Stimulated activated naive CD8-positive, alpha-beta T cell treated with anti-CD3 and anti-CD28 coated beads, Interleukin-15, amount 100 ng/mL, for 72 hours (primary cell): Measurements from ENCODE around the gene LHPP.
A peak's percentile ranks its signal among the peaks of the same experiment; 100 is the strongest.

ENCODE experiments used
- ATAC-seq: fragments of 150-1000 bp; cut with Tn5 transposase; 2 replicates; pipeline ENCODE4 v1.10.0; 2021; ENCODE audit warnings: mild to moderate bottlenecking, moderate library complexity
- DNase-seq, 2 donors: peaks; one replicate each; pipeline ENCODE4 v3.0.0; 2021 to 2022
- H3K27ac Mint-ChIP-seq, 2 donors: one replicate each; pipeline ENCODE4 v1.8.0; 2022; ENCODE audit warnings: mild to moderate bottlenecking in 2 of 2, mixed read lengths in 2 of 2, moderate library complexity in 2 of 2
- H3K27me3 Mint-ChIP-seq: one replicate; pipeline ENCODE4 v1.8.0; 2022; ENCODE audit warnings: mixed read lengths
- H3K4me1 Mint-ChIP-seq: one replicate; pipeline ENCODE4 v1.8.0; 2022; ENCODE audit warnings: mild to moderate bottlenecking, mixed read lengths
- H3K4me3 Mint-ChIP-seq, 2 donors: one replicate each; pipeline ENCODE4 v1.8.0; 2022; ENCODE audit warnings: mild to moderate bottlenecking in 2 of 2, mixed read lengths in 2 of 2, moderate library complexity in 1 of 2
- H3K9me3 Mint-ChIP-seq, 2 donors: one replicate each; pipeline ENCODE4 v1.8.0; 2022; ENCODE audit warnings: mixed read lengths in 2 of 2

Gene LHPP

DNA sequence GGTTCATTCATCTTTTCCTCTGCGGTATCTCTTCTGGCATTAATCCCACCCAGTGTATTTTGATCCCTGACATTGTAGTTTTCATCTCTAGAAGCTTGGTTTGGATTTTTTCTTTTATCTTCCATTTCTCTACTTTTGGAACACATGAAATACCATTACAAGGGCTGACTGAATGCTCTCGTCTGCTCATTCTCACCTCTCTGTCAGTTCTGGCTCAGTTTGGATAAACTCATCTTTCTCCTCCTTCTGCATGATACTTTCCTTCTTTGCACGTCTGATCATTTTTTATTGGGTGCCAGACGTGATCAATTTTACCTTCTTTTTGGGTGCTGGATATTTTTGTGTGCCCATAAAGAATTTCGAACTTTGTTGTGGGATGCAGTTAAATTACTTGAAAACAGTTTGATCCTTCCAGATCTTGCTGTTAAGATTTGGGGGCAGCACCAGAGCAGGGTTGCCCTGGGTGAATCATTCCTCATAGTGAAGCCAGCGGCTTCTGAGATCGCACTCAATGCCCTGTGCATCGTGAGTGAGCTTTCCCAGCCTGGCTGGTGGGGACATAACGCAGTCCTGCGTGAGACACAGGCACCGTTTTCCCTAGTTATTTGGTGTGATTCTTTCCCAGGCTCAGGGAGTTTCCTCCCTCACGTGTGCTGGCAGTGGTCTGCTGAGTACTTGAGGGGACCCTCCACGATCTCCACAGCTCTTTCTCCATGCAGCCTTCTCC is 53.8 kb downstream of the LHPP start:
- no peak overlapping the region for H3K27ac Mint-ChIP-seq
- no peaks in the 10 kb centered on the region for H3K27me3 Mint-ChIP-seq
- no peak overlapping the region for H3K4me3 Mint-ChIP-seq
- DNase-seq (no peak), ATAC-seq (no peak)
- no peaks in the 10 kb centered on the region for H3K9me3 Mint-ChIP-seq
- peaks cover 11% of the 10 kb centered on the region for H3K4me1 Mint-ChIP-seq

DNA sequence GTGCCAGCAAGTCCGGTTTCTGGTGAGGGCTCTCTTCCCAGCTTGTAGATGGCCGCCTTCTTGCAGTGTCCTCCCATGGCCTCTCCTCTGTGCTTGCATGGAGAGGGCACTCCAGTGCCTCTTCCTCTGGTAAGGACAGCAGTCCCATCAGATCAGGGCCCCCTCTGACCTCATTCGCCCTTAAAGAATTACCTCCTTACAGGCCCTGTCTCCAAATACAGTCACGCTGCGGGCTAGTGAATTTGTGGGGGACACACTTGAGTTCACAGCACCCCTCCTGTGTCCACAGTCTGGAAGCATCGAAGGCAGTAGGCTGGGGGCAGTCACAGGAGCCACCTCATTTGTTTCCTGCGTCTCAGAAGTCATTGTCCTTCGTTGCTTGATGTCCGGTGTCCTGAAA is 54.6 kb downstream of the LHPP start:
- Mint-ChIP-seq H3K9me3 (no peaks in the 10 kb centered on the region), H3K27me3 (no peaks in the 10 kb centered on the region), H3K4me3 (no peak overlapping the region), H3K4me1 (peaks cover 10% of the 10 kb centered on the region), H3K27ac (no peak overlapping the region)
- DNase-seq (no peak), ATAC-seq (no peak)

DNA sequence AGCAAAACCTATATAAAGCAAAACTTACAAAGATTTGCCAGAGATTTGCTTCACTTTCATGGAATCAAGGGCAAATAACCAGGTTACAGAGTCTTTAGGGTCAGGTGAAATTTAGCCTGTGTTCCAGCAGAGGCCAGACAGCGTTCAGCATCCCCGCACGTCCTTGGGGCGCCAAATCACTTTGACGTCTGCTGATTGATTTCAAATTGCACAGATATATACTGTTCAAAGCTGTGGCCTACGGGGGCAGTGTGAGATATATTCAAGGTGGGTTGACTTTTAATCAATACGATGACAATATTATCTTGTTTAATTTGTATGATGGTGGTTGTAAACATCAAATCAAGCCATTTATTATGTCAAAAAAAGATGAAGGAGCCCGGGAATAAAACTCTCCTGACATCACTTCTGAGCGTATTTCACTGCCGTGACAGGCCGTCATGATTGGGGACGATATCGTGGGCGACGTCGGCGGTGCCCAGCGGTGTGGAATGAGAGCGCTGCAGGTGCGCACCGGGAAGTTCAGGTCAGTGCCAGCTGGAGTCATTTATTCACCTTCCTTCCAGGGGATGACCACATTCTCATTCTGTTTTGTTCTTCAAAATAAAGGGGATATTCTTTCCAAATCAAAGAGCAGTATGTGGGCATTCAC is 55.2 kb downstream of the LHPP start:
- H3K9me3 Mint-ChIP-seq, result no peaks in the 10 kb centered on the region
- no peak overlapping the region for H3K4me3 Mint-ChIP-seq
- H3K27ac Mint-ChIP-seq, result no peak overlapping the region
- ATAC-seq (no peak), DNase-seq (no peak)
- peaks cover 3% of the 10 kb centered on the region for H3K4me1 Mint-ChIP-seq
- no peaks in the 10 kb centered on the region for H3K27me3 Mint-ChIP-seq

DNA sequence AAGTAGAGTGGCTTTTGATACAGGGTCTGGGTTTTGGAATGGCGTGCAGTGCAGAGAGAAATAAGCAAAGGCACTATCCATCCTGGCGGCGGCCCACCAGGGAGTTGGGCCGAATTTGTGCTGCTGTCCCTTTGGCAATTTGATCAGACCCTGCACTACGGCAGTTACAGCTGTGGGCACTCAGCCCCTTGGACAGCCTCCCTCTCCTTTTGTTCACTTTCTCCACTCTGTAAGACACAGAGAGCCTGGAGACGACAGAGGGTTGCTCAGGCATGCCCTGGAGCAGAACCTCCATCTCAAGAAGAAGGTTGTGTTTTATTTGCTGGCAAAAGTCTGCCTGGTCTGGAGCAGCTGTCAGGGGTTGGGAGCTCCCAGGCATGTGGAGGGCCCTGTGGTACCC is 55.8 kb downstream of the LHPP start:
- no peak for ATAC-seq
- no peak overlapping the region for H3K4me3 Mint-ChIP-seq

DNA sequence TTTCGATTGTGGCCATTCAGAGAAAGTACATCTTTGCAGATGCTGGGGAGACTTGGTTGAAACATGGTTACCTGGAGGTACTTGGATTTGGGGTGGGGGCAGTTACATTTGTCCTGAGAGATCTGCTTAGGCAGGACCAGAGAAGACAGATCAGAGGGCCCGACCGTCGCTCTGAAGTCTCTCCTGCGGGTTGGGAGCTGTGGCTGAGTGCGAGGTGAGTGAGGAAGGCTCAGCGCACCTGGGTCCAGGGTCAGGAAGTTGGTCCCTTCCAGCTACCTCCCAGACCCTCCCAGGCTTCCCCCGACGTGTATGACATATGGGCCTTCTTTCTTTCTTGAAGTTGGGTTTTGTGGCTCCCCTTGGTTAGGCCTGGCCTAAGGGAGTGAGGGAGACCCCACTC is 56.3 kb downstream of the LHPP start:
- Mint-ChIP-seq H3K4me1 (no peaks in the 10 kb centered on the region), H3K27me3 (no peaks in the 10 kb centered on the region), H3K4me3 (no peak overlapping the region), H3K9me3 (no peaks in the 10 kb centered on the region), H3K27ac (no peak overlapping the region)
- ATAC-seq, result no peak
- no peak for DNase-seq

More for the DNA sequence above, 55.8 kb downstream of the LHPP start:
- no peak for DNase-seq
- Mint-ChIP-seq H3K27ac (no peak overlapping the region), H3K4me1 (no peaks in the 10 kb centered on the region), H3K27me3 (no peaks in the 10 kb centered on the region), H3K9me3 (no peaks in the 10 kb centered on the region)

DNA sequence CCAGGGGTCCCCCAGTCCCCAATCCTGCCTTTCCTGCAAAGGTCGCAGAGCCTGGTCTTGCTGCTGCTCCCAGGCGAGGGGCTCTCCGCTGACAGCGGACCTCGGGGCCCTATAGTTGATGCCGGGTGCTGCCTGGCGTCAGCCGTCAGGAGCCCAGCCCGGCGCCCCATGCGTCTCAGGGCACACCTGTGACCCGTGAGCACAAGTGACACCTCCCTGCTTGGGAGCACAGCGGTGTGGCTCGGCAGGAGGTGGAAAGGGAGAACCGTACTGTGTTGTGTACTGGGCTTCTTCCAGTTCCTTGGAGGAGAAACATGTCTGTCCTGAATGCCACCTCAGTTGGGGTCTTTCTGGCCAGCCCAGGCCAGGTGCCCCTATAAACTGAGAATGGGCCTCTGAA is 56.7 kb downstream of the LHPP start:
- ATAC-seq (no peak), DNase-seq (no peak)
- Mint-ChIP-seq H3K4me3 (no peak overlapping the region), H3K27me3 (no peaks in the 10 kb centered on the region), H3K27ac (no peak overlapping the region), H3K9me3 (no peaks in the 10 kb centered on the region), H3K4me1 (no peaks in the 10 kb centered on the region)

DNA sequence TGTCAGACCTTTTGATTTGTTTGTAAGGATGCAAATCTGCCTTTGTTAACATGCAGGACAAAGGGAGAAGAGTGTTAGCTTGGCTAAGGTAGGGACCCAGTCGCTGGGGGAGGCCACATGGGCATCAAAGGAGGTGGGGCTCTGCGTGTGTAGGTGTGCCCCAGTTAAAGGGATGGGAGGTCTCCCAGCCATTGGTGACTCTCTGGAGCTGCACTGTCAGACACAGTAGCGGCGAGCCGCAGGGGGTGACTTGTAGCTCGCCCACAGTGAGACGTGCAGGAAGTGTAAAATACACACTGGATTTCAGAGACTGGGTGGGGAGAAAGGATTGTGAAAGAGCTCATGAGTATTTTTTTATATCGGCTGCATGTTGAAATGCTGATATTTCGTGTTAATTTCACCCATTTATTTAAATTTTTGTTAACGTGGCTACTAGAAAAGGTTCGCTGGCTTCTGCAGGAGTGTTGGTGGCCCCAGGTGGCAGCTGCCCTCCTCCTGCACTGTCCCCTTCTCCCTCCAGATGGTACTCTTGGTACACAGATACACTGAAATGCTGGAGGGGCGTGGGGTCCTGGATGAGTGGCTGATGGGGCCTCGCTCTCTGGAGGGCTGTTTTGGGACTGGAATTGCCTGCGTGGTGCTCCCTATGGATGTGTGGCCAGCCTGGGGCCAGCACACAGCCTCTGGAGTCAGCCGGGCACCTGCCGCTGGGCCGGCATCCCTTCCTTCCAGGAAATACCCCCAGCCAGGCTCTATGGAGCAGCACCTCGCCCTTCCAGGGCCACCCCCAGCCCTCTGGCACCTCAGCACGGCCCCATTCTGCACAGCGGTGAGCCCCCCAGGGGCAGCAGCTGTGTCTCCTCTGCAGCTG is 59.2 kb downstream of the LHPP start:
- peak overlapping the region in 1 of 2 donors; percentile 6 for H3K27ac Mint-ChIP-seq

DNA sequence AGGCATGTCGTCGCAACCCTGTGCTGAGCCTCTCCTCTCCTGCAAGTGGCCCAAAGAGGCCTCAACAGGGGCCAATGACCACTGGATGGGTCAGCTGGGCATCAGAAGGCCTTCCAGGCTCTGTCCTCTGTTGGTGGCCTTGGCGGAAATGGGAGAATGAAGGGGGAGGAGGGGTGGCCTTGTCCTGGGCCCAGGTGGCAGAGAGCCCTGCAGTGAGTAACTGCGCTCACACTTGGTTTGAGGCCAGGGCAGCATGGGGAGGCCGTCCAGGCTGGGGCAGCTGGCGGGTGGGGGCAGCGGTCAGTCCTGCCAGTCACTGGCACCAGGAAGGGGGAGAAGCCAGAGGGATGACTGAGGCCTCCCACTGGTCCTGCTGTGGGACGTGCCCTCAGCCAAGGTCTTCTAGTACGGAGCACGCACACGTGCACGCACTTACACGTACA is 59.8 kb downstream of the LHPP start:
- Mint-ChIP-seq H3K27me3 (no peaks in the 10 kb centered on the region), H3K4me1 (no peaks in the 10 kb centered on the region), H3K27ac (no peak overlapping the region), H3K9me3 (no peaks in the 10 kb centered on the region), H3K4me3 (no peak overlapping the region)
- ATAC-seq (no peak), DNase-seq (no peak)

More for the DNA sequence above, 59.2 kb downstream of the LHPP start:
- DNase-seq, result no peak
- Mint-ChIP-seq H3K4me1 (no peaks in the 10 kb centered on the region), H3K4me3 (no peak overlapping the region), H3K27me3 (no peaks in the 10 kb centered on the region), H3K9me3 (no peaks in the 10 kb centered on the region)
- no peak for ATAC-seq

DNA sequence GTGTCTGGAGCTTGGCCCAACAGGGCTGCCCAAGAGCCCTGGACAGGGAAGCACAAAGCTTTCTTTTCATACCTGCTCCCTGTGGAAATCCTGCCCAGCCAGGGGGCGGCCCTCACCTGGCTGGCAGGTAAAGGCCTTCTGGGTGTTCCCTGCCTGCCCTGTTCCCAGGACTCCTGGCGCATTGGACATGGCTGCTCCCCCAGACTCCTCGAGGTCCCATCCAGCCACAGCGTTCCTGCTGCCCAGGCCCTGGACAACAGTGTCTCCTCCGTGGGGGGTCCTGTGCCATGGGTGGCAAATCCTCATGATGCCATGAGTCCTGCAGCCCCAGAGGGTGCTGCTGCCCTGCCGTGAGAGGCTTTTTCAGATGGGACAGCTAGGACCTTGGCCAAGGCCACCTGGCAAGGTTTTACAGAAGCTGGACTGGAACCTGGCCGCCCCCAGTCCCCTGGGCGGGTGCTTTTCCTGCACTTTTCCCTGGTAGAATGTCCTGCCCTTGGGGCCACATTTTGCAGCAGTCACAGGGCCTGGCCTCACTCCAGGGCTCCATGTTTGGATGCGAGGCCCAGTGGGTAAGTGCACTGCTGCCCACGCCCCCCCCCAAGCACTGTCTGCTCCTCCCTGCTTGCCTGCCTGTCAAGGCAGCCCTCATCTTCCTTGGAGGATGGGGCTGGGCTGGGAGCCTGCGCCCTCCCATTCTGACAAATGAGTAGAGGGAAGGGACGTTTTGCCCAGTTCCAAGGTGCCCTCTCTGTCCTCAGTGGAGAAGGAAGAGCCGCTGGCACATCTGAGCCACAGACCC is 60.7 kb downstream of the LHPP start:
- no peak for DNase-seq
- no peaks in the 10 kb centered on the region for H3K9me3 Mint-ChIP-seq
- no peak for ATAC-seq
- H3K4me1 Mint-ChIP-seq, result no peaks in the 10 kb centered on the region
- no peak overlapping the region for H3K4me3 Mint-ChIP-seq
- no peak overlapping the region for H3K27ac Mint-ChIP-seq
- no peaks in the 10 kb centered on the region for H3K27me3 Mint-ChIP-seq

DNA sequence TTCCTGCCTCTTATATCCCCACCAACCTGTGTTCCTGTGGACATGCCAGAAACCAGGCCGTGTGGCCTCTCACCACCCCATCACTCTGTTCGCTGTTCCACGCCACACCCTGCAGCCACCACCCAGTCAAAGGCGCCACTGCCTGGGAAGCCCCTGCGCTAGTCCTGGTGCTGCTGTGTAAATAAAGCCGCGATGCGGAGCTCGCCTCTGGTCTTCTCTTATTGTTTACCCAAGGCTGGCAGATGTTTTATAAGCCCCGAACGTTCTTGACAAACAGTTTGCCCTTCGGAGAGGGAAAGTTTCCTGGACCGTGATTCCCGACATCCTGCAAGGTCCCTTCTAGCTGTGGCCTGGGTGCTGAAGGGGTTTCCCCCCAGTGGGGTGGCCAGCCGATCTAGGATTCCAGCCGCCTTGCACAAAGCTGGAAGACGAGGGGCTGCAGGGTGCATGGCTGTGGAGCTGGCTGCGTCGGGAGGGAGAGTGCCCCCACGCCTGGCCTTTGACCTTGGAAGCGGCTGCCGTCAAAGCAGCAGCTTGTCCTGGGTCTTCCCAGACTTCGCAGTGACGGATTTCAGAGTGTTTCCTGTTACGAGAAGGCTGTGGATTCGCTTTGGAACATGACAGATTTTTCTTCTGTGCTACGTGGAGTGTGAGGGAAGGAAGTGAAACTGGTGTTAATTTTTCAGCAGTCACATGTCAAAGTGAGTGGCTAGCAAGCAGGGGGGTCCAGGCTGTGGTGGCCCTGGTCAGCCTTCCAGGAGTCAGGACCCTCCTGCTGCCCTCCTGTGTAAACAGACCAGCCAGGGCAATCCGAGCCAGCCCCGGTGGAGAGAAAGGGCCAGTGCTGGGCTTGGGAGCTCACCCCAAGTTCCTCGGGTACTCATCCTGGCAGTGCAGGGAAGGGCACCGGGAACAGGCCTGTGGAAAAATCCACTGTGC is 61.6 kb downstream of the LHPP start:
- Mint-ChIP-seq H3K9me3 (no peaks in the 10 kb centered on the region), H3K4me3 (no peak overlapping the region), H3K27me3 (no peaks in the 10 kb centered on the region), H3K27ac (peak overlapping the region in 1 of 2 donors; percentile 62), H3K4me1 (no peaks in the 10 kb centered on the region)
- ATAC-seq, result no peak
- DNase-seq, result no peak

DNA sequence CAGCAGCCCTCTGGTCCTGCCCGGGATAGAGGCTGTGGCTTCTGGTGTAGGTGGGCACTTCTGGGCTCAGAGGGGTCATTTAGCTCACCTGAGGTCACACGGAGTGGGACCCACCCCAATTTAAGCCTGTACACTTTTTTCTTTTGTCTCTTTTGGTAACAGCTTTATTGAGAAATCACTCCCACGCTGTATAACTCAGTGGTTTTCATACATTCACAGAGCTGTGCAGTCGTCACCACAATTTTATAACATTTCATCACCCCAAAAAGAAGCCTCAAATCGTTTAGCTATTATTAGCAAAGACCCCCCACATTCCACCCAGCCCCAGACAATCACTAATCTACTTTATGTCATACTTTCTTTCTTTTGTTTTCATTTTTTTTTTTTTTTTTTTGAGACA is 62.3 kb downstream of the LHPP start:
- no peaks in the 10 kb centered on the region for H3K9me3 Mint-ChIP-seq
- DNase-seq (no peak), ATAC-seq (no peak)
- no peaks in the 10 kb centered on the region for H3K27me3 Mint-ChIP-seq
- no peak overlapping the region for H3K27ac Mint-ChIP-seq
- H3K4me3 Mint-ChIP-seq, result no peak overlapping the region
- H3K4me1 Mint-ChIP-seq, result no peaks in the 10 kb centered on the region

DNA sequence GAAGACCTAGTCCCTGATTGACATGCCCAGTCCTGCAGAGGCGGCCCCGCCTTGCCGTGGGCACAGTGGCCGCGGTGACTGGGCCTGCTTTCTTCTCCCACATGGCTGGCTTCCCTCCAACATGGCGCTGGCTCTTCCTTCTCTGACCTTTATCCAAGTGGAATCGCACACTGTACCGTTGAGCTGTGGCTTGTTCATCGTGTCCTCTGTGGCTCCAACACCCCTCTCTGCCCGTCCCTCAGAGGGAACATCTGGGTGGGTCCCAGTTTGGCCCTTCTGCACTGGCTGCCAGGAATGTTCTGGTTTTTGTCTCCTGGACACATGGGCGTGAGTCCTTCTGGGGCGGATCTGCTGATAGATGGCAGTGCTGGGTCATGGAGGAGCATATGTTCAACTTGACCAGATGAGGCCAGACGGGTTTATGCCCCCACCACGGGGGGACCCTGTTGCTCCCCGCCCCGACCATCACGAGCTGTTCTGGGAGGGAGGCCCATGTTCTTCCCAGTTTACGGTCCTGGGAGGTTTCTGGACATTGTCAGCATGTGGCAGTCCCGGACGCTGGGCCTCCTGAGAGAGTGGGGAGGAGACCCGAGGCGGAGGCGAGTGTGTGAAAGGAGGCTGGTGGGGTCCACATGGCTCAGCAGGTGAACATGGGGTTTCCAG is 63.5 kb downstream of the LHPP start:
- Mint-ChIP-seq H3K4me3 (no peak overlapping the region), H3K27ac (no peak overlapping the region), H3K9me3 (no peaks in the 10 kb centered on the region), H3K4me1 (peaks cover 2% of the 10 kb centered on the region), H3K27me3 (no peaks in the 10 kb centered on the region)
- no peak for DNase-seq
- ATAC-seq, result no peak

DNA sequence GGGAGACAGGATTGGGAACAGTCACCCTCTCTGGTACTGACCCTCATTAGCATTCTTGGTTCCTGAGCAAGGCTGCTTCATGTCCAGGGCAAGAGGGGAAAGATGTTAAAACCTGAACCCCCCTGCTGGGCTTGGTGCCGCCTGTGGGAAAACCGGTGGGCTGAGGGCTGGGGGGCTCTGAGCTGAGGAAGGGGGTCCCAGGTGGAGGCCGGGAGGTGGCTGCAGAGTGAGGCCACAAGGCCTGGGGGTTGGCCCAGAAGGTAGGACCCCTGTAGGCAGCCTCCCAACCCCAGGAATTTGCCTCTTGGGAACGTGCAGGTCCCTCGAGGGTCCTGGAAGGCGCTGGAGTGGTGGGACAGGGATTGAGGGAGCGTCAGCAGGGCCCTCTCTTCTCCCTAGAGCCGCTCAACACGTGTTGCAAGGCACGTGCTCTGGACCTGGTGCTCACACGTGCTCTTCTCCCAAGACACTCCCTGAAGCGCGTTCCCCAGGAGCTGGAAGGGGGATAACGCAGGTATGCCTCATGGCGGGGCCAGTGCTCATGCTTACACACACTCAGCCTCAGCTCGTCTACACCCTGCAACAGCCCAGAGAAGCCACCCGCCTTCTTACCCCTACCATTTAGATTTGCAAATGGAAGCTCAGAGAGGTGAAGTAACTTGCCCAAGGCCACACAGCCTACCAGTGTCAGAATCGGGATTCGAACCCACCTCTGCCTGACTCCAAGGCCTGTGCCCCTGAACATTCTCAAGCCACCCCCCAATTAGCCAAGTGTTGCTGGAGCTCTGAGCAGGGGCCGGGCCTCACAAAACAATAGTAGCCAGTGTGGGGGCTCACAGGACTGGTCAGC is 64.4 kb downstream of the LHPP start:
- no peak for ATAC-seq
- DNase-seq, result no peak
- peaks cover under 1% of the 10 kb centered on the region for H3K27me3 Mint-ChIP-seq
- no peak overlapping the region for H3K4me3 Mint-ChIP-seq
- no peaks in the 10 kb centered on the region for H3K9me3 Mint-ChIP-seq
- no peak overlapping the region for H3K27ac Mint-ChIP-seq
- peaks cover 10% of the 10 kb centered on the region for H3K4me1 Mint-ChIP-seq
